ENCODE results near the gene SPATS1.

- no peak for TF ChIP-seq CTCF (IDR thresholded peaks at IDR 0.05; ENCODE audit: poor library complexity, severe bottlenecking)
- no peak for TF ChIP-seq EZH2 (IDR thresholded peaks at IDR 0.05; ENCODE audit: borderline replicate concordance, insufficient read depth, low read length, poor library complexity, severe bottlenecking)
- no peak for TF ChIP-seq SMC3 (conservative IDR thresholded peaks at IDR 0.05; ENCODE audit: poor library complexity)
- no peak for TF ChIP-seq MXI1 (conservative IDR thresholded peaks at IDR 0.05; ENCODE audit: poor library complexity, severe bottlenecking)
- TF ChIP-seq EP300 (conservative IDR thresholded peaks at IDR 0.05; ENCODE audit: poor library complexity, severe bottlenecking) = no peak
- TF ChIP-seq POLR2AphosphoS5 (IDR thresholded peaks at IDR 0.05) = no peak
- no peak for TF ChIP-seq RAD21 (conservative IDR thresholded peaks at IDR 0.05)
- no peak for TF ChIP-seq TAF1 (IDR thresholded peaks at IDR 0.05; ENCODE audit: low read depth)
- TF ChIP-seq REST (IDR thresholded peaks at IDR 0.05; ENCODE audit: borderline replicate concordance) = no peak
Measured at GRCh38 chr6:44333942-44334341, 8.5 kb upstream of the SPATS1 start.
